CMK (cell line): Measurements from ENCODE around the gene PAXX.
"Not testable (repeated sequence)": the region's sequence is repeated elsewhere in the genome, so short reads cannot be mapped to it uniquely, and the experiment has no call there.

Experiments used
- DNase-seq: peaks from one replicate; pipeline ENCODE4 v3.0.0-alpha.2; 2010; ENCODE audit warnings: low read depth

Gene PAXX

GRCh38 chr9:137032858-137033257 lies 40.6 kb downstream of the PAXX start:
- no peak for DNase-seq

- DNase-seq: not testable (repeated sequence)
Measured at GRCh38 chr9:137033481-137033880, 41.3 kb downstream of the PAXX start.

DNA sequence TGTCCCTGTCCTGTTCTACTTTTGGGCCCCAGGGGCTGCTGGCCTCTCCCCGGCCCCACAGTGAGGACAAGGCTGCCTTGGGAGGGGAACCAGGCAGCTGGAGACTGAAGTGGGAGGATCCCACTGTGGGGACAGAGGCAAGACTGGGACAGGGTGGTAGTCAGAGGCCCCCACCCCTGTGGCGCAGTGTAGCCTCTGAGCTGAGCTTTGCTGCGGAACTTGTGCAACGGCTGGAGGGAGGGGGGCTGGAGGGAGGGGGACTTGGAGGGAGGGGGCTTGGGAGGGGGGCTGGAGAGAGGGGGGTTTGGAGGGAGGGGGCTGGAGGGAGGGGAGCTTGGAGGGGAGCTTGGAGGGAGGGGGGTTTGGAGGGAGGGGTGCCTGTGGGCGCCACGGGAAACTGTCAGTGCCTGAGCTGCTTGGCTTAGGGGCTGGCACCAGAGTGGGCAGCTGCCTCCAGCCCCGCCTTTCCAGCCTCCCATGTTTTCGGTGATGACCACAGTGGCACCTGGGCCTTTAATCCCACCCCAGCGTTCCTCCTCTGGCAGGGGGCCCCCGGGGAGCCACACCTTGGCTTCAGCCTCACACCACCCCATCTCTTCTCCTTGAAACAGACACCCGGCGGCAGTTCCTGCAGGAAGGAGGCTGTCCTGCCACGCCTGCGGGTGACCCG lies 42.0 kb downstream of the PAXX start:
- DNase-seq: no peak

DNA sequence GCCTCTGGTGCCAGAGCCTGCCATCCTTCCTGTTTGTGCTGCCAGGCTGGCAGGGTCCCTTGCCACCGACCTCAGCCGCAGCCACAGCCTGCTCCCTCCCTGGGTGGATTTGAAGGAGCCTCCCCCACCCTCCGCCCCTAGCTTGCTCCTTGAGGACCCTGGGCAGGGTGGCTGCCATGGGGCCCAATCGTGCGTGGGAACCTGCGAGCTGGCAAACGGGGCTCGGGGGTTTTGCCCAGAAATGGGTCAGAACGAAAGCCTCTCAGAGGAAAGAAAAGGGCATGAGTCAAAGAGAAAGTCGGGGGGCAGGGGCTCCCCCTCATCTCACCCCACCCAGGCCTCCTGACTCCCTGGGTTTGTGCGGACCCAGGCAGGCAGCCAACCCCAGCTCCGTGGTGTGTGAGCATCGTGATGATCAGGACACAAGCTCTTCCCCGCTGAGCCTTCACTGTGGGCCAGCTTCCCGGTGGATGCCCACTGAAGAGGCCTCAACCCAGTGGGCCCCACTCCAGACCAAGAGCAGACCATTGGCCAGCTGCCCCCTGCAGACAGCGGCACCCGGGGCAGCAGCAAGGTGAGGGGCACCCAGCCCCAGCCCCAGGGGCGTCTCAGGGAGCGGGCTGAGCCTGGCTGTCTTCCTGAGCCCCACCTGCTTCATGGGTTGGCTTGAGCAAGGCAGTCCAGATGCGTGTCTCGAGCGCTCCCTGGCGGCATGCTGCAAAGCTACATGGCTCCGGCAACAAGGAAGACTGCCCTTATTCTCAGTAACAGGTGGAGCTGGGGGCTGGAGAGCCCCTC lies 42.7 kb downstream of the PAXX start:
- no peak for DNase-seq

- DNase-seq: no peak
Measured at GRCh38 chr9:137035507-137035834, 43.2 kb downstream of the PAXX start.

DNA sequence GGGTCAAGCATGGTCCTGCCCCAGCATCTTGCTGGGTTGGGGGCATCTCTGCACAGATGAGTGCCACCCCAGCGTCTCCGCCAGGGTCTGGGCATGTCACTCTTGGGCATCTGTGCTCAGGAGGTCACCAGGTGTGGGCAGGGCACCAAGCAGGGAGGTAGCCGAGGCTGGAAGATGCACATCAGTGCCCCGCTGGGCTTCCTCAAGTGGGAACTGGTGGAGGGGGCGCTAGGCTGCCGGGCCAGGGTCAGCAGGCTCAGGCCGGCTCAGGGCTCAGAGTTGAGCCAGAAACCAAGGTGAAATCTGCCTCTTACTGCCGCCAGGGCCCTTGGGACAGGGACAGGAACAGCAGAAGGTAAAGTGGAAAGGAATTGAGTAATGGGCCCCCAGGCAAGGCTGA lies 43.7 kb downstream of the PAXX start:
- no peak for DNase-seq

DNA sequence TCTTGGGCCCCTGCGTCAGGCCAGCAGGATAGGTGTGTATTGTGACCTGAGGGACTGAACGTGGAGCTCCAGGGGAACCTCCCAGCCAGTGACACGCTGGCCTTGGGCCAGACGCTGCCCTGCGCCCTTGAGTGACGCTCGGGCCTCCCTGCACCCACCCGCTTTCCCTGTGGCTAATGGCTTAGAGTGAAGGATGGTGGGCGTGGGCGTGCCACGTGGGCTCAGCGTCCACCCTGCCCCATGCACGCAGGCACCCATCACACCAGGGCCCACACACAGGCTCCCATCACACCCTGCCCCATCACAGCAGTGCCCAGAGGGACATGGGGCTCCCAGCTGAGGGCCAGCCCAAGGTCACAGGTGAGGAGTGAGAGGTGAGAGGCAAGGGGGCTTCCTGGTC lies 44.8 kb downstream of the PAXX start:
- no peak for DNase-seq

- no peak for DNase-seq
Measured at GRCh38 chr9:137037483-137037882, 45.3 kb downstream of the PAXX start.

DNA sequence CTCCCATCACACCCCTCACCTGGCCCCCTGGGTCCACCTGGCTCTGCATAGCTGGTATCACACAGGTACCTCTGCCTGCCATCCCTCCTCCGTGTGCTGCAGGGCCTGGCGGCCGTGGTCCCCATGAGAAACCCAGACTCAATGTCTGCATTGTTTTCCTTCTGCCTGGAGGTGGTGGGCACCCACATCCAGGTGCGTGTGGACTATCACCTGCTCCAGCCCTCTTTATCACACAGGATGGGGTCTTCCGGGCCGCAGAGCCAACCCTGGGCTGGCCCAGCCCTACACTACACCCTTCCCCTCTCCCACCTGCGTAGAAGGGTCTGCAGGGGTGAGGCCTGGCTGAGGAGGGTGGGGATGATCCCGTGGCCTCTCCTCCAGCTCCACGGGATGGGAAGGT lies 46.7 kb downstream of the PAXX start:
- DNase-seq: no peak

- no peak for DNase-seq
Measured at GRCh38 chr9:137039611-137040366, 47.6 kb downstream of the PAXX start.

DNA sequence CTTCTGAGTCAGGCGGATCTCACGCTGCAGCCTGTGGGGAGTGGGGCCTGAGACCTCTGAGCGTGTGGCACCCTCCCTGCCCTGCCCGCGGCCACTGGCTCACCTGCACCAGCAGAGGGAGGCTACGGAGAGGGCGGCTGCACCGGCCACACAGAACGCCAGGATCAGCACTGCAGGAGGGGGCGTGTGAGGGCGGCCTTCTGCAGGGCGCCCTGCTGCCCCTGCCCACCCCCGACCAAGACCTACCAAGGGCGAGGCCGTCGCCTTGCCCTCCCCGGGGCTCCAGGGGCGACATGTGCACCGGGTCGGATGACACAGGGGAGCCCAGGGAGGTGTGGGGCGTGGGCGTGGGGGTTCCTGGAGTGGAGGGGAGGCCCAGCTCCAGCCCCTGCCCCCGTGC lies 48.3 kb downstream of the PAXX start:
- DNase-seq: no peak

DNA sequence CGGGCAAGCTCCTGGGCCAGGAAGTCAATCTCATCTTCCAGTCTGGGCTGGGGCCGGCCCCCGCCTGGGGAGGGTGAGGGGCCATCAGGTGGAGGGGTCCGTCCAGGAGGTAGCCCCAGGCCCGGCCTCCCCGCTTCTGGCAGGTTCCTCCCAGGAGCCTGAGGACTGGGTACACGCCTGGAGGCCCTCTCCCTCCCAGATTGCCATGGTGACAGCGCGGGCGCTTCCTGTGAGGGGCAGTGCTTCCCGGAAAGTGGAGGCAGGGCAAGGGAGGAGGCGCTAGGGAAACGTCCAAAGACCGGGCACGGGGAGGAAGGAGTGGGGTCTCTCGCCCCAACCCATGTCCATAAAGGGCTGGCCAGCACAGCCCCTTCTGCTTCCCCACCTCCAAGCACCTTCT lies 48.9 kb downstream of the PAXX start:
- no peak for DNase-seq

GRCh38 chr9:137042751-137043727 lies 50.8 kb downstream of the PAXX start:
- DNase-seq: no peak
